IPS DF 6.9 (cell line): ENCODE measurements around the gene LILRB1.
"Not testable (repeated sequence)": the region's sequence is repeated elsewhere in the genome, so short reads cannot be mapped to it uniquely, and the experiment has no call there.

Source experiments
- DNase-seq: peaks from one replicate; pipeline ENCODE4 v3.0.0-alpha.2; 2013; ENCODE audit warnings: low read depth, low spot score
- H3K27ac ChIP-seq: one replicate; pipeline ENCODE4 v1.5.1; 2013; ENCODE audit warnings: low read length, control low read depth
- H3K27me3 ChIP-seq: 2 replicates; pipeline ENCODE4 v1.6.1; 2013; ENCODE audit warnings: mild to moderate bottlenecking, low read length; ENCODE audit not compliant: control insufficient read depth, insufficient read depth
- H3K36me3 ChIP-seq: 2 replicates; pipeline ENCODE4 v1.6.1; 2013; ENCODE audit warnings: low read length; ENCODE audit not compliant: control insufficient read depth, insufficient read depth
- H3K4me1 ChIP-seq: 2 replicates; pipeline ENCODE4 v1.6.1; 2013; ENCODE audit warnings: low read length; ENCODE audit not compliant: control insufficient read depth, insufficient read depth
- H3K4me3 ChIP-seq: 2 replicates; pipeline ENCODE4 v1.5.1; 2013; ENCODE audit warnings: mild to moderate bottlenecking, low read length
- H3K9me3 ChIP-seq: 2 replicates; pipeline ENCODE4 v1.6.1; 2013; ENCODE audit warnings: low read length, inconsistent platforms; ENCODE audit not compliant: control insufficient read depth, insufficient read depth
- WGBS: extraction: QIAGEN DNeasy Blood & Tissue Kit; methylation state at CpG from one replicate; pipeline ENCODE4 v1.1.7; 2013; ENCODE audit warnings: mixed read lengths, missing lambda C conversion rate; ENCODE audit not compliant: insufficient read length, insufficient coverage; 5-methylcytosine and 5-hydroxymethylcytosine counted together

The LILRB1 gene

DNA sequence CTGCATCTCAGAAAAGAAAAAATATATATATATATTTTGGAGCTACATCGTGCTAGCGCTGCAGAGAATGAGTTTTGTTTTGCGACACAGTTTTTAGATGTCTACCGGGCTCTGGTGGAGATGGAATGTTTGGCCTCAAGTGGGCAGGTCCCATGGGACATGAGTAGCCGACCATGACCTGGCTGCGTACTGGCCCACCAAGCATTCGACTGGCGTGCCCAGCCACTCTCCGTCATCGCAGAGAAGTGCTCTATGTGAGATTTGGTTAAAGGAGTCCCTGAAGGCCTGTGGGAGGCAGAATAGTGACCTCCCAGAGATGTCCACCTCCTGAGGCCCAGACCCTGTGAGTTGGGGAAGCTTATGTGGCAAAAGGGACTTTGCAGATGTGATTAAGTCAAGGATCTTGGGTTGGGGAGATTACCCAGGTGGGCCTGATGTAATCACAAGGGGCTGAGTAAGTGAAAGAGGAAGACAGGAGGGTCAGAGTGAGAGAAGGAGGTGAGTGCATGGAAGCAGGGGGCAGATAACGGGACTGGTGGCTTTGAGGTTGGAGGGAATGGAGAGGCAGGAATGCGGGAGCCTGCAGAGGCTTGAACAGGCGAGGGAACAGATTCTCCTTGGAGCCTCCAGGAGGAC lies 31.7 kb downstream of the LILRB1 start:
- H3K27ac ChIP-seq, result no peak overlapping the region
- peaks cover 33% of the 10 kb centered on the region for H3K9me3 ChIP-seq
- no peaks in the 10 kb centered on the region for H3K36me3 ChIP-seq
- no peak for DNase-seq
- no CpG with 5 or more reads among the region's 13 CpGs for WGBS
- no peaks in the 10 kb centered on the region for H3K27me3 ChIP-seq
- no peak overlapping the region for H3K4me3 ChIP-seq
- H3K4me1 ChIP-seq, result no peaks in the 10 kb centered on the region; the same call in 1 of the 2 replicates

GRCh38 chr19:54662730-54663129 lies 32.4 kb downstream of the LILRB1 start, which contains the start of gene LILRB4:
Gene LILRB4 (plus strand): TSS chr19:54662985. CDS start chr19:54663034, 49 bp downstream.
- no peak for DNase-seq
- H3K36me3 ChIP-seq, result no peaks in the 10 kb centered on the region
- no peak within 1 kb of the TSS for H3K27ac ChIP-seq
- H3K27me3 ChIP-seq, result no peaks in the 10 kb centered on the region
- no peak within 1 kb of the TSS for H3K4me3 ChIP-seq
- H3K4me1 ChIP-seq, result no peaks in the 10 kb centered on the region; the same call in 1 of the 2 replicates
- H3K9me3 ChIP-seq, result peaks cover 33% of the 10 kb centered on the region
- no CpG with 5 or more reads among the region's 7 CpGs for WGBS

GRCh38 chr19:54665530-54665929 lies 35.2 kb downstream of the LILRB1 start:
- Histone ChIP-seq H3K9me3 (peaks cover 30% of the 10 kb centered on the region), H3K4me3 (no peak overlapping the region), H3K4me1 (no peaks in the 10 kb centered on the region; the same call in 1 of the 2 replicates), H3K36me3 (no peaks in the 10 kb centered on the region), H3K27ac (no peak overlapping the region), H3K27me3 (no peaks in the 10 kb centered on the region)
- no CpG with 5 or more reads among the region's 6 CpGs for WGBS
- no peak for DNase-seq

DNA sequence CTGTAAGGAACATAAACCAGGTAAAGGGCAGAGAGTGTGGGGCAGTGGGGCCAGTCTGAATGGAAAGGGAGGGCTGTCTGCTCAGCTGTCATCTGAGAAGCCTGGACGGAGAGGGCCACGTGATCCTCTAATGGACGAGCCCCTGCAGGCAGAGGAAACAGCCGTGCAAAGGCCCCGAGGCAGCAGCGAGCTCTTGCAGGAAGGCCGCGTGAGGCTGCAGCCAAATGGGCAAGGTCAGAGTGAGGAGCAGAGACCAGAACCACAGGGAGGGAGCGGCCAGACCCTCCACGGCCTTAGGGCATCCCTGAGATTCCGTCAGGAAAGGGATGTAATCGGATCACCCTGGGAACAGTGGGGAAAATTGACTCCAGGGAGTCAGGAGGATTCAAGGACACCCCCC lies 36.9 kb downstream of the LILRB1 start:
- no peaks in the 10 kb centered on the region; the same call in 1 of the 2 replicates for H3K4me1 ChIP-seq
- no CpG with 5 or more reads among the region's 12 CpGs for WGBS
- peaks cover 28% of the 10 kb centered on the region for H3K9me3 ChIP-seq
- no peak overlapping the region for H3K27ac ChIP-seq
- no peaks in the 10 kb centered on the region for H3K36me3 ChIP-seq
- H3K4me3 ChIP-seq, result no peak overlapping the region
- no peak for DNase-seq
- H3K27me3 ChIP-seq, result no peaks in the 10 kb centered on the region

GRCh38 chr19:54668353-54668752 lies 38.1 kb downstream of the LILRB1 start:
- Histone ChIP-seq H3K9me3 (peaks cover 27% of the 10 kb centered on the region), H3K4me1 (no peaks in the 10 kb centered on the region; the same call in 1 of the 2 replicates), H3K4me3 (no peak overlapping the region), H3K27me3 (no peaks in the 10 kb centered on the region), H3K27ac (no peak overlapping the region), H3K36me3 (no peaks in the 10 kb centered on the region)
- WGBS, result no CpG with 5 or more reads among the region's 1 CpG
- no peak for DNase-seq

DNA sequence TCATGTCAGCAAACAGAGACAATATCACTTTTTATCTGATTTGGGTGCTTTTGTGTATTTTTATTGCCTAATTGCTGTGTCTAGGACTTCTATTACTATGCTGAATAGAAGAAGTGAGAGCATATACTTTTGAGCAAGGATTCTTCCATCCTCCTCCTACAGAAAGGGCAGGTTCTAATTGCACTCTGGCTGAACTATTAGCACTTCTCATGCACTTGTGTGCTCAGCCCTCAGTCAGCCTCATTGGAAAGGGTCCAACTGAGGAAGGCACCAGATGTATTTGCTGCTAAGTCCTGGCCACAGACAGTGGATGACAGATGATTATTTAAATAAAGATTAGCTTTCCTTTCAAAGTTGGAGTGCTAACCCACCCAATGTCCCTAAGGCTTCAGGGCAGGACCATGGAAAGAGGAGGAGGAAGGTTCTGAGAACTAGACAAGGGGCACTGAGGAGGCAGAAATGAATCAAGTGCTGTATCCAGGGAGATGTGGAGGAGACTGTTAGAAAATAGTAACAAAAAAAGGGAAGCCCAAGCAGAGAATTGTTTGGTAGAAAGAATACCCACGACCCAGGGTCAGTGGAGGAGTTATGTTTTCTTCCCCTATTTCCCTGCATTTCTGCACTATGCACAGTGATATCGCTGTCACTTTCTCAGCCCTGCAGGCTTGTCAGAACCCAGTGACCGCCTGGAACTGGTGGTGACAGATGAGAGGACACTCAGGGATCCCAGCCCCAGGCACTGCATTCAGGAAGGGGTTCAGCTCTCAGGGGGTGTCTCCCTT lies 40.5 kb downstream of the LILRB1 start:
- no CpG with 5 or more reads among the region's 3 CpGs for WGBS

DNA sequence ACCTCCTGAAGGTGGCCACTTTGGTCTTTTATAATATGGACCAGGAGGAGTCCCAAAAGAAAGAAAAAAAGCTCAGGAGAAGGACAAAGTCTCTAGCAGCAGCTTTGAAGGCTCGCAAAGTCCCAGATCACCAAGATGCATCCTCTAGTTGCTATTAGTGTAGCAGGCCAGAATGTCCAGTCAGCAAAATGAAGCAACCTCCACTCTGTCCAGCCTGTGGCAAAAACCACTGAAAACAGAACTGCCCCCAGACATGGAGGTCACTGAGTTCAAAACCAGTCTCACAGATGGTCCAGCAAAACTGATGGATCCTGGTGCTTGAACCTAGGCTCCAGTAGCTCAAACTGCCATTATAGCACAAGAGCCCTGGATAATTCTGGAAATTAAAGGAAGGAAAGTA lies 42.9 kb downstream of the LILRB1 start:
- peaks cover 7% of the 10 kb centered on the region; the same call in 1 of the 2 replicates for H3K9me3 ChIP-seq
- DNase-seq, result no peak
- no peaks in the 10 kb centered on the region for H3K4me1 ChIP-seq
- no peak overlapping the region for H3K4me3 ChIP-seq
- no peak overlapping the region for H3K27ac ChIP-seq
- H3K36me3 ChIP-seq, result no peaks in the 10 kb centered on the region
- no peaks in the 10 kb centered on the region for H3K27me3 ChIP-seq
- WGBS, result no CpG with 5 or more reads among the region's 1 CpG

More for the DNA sequence above, 40.5 kb downstream of the LILRB1 start:
- Histone ChIP-seq H3K27me3 (no peaks in the 10 kb centered on the region), H3K4me3 (no peak overlapping the region), H3K4me1 (no peaks in the 10 kb centered on the region; the same call in 1 of the 2 replicates), H3K9me3 (peaks cover 11% of the 10 kb centered on the region), H3K27ac (no peak overlapping the region), H3K36me3 (no peaks in the 10 kb centered on the region)
- DNase-seq, result no peak

GRCh38 chr19:54674021-54674617 lies 43.8 kb downstream of the LILRB1 start:
- no CpG with 5 or more reads among the region's 2 CpGs for WGBS
- H3K4me1 ChIP-seq, result no peaks in the 10 kb centered on the region
- peaks cover 7% of the 10 kb centered on the region for H3K9me3 ChIP-seq
- DNase-seq, result peak; percentile 2
- no peaks in the 10 kb centered on the region for H3K36me3 ChIP-seq
- no peaks in the 10 kb centered on the region for H3K27me3 ChIP-seq
- no peak overlapping the region for H3K27ac ChIP-seq
- H3K4me3 ChIP-seq, result no peak overlapping the region

DNA sequence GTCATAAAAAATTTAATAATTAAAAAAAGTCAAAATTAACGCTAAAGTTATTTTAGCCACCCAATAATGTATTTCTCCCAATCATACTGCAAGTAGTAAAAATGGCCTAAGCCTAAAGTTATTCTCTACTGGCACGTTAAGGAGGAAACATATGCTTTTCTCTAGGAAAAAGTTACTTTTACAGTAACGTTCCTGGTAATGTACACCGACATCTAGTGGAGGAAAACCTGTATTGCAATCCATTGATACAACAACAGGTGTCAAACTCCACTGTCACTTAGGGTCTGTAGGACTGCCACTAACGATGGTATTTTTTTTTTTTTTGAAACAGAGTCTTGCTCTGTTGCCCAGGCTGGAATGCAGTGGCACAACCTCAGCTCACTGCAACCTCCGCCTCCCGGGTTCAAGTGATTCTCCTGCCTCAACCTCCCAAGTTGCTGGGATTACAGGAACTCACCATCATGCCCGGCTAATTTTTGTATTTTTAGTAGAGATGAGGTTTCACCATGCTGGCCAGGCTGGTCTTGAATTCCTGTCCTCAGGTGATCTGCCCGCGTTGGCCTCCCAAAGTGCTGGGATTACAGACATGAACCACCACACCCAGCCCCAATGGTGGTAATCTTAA lies 46.0 kb downstream of the LILRB1 start:
- not testable (repeated sequence) for H3K36me3 ChIP-seq, H3K27me3 ChIP-seq, H3K9me3 ChIP-seq, H3K4me3 ChIP-seq, H3K4me1 ChIP-seq, H3K27ac ChIP-seq
- WGBS, result no CpG with 5 or more reads among the region's 10 CpGs
- DNase-seq, result peak; percentile 4

GRCh38 chr19:54677217-54677616 lies 46.9 kb downstream of the LILRB1 start:
- H3K9me3 ChIP-seq, result peaks cover 3% of the 10 kb centered on the region
- H3K27me3 ChIP-seq, result no peaks in the 10 kb centered on the region
- H3K4me1 ChIP-seq, result no peaks in the 10 kb centered on the region
- WGBS, result no CpG with 5 or more reads among the region's 4 CpGs
- H3K4me3 ChIP-seq, result no peak overlapping the region
- no peaks in the 10 kb centered on the region for H3K36me3 ChIP-seq
- H3K27ac ChIP-seq, result no peak overlapping the region
- DNase-seq, result no peak
